HG02981 (cell line): ENCODE results near the gene PARD3.
"Not testable (repeated sequence)": the region's sequence is repeated elsewhere in the genome, so short reads cannot be mapped to it uniquely, and the experiment has no call there.

Source experiments
- ATAC-seq: cut with Tn5 transposase; IDR thresholded peaks from one replicate; pipeline ENCODE4 v1.9.1; 2021; ENCODE audit warnings: mild to moderate bottlenecking, moderate library complexity; ENCODE audit not compliant: unreplicated experiment

The PARD3 gene

GRCh38 chr10:34745244-34745643 is 69.9 kb downstream of the PARD3 start:
- ATAC-seq: no peak

DNA sequence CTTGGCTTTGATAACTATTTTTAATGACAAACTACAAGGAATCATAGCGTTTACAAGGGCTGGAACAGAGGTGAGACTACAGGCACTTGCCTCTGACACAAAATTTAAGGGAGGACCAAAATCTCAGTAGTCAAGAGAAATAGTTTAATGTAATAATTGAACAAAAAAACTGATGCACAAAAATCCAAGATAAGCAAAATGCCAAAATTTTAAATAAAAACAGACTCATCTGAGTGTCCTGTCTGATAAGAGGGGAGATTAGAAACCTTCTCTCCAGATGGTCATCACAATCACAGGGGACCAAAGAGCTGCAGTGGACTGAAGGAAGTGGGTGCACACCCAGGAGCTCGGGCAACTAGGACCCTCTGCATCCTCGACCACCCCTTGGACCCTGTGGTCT is 70.5 kb downstream of the PARD3 start:
- ATAC-seq: no peak

DNA sequence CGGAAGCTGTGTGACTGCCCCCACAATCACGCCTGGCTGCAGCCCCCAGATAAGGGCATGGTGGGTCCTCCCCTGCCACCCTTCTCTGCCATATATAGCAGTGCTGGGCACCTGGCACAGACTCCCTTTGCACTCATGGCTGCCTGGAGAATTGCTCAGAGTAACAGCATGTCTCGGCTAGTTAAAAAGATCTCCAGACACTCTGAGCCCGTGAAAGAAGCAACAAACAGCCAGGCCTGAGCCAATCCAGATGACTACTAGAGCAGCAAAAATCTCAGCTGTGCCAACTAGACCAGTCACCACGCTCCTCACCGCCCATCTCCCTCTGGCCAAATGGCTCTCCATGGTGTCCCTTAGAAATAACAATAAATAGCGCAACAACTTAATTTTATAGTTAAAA is 71.3 kb downstream of the PARD3 start:
- no peak for ATAC-seq

GRCh38 chr10:34742456-34742855 is 72.6 kb downstream of the PARD3 start:
- ATAC-seq: no peak

- ATAC-seq: not testable (repeated sequence)
Observed at GRCh38 chr10:34741087-34741486, 74.0 kb downstream of the PARD3 start.

- no peak for ATAC-seq
Observed at GRCh38 chr10:34740321-34740720, 74.8 kb downstream of the PARD3 start.

- ATAC-seq: no peak
Observed at GRCh38 chr10:34739915-34740314, 75.2 kb downstream of the PARD3 start.

GRCh38 chr10:34737772-34738169 is 77.3 kb downstream of the PARD3 start:
- no peak for ATAC-seq

DNA sequence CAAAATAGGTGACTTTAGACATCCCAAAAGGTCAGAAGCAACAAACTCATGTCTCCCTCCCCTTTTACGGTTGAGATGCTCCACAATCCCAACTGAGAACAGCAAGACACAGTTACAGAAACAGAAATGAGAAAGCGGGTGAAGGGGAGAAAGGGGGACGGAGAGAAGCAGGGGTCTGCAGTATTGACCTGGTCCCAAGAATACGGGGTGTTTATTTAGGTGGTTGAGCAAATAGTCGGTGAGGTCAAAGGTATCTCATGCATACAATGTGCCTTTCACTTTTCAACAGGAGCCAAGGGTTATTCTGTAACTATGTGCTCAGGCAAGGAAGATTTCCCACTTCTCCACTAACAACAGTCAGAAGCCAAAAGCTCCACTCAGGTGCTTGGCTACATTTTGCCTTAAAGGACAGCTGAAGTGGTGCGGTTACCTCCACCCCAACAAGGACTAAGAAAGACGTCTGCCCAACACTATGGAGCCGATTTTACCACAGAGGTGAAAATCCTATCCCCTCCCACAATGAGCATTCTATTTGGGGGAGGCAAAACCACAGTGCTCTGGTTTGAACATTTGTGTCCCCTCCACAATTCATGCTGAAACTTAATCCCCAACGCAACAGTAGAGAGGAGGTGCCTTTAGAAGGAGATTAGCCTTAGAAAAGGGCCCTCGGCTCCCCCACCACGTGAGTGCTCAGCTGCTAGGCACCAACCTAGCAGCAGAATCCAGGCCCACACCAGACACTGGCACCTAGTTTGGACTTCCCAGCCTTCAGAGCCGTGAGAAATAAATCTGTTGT is 77.9 kb downstream of the PARD3 start:
- no peak for ATAC-seq

GRCh38 chr10:34734918-34735317 is 80.2 kb downstream of the PARD3 start:
- no peak for ATAC-seq

- no peak for ATAC-seq
Observed at GRCh38 chr10:34732926-34733325, 82.2 kb downstream of the PARD3 start.

- no peak for ATAC-seq
Observed at GRCh38 chr10:34731885-34732701, 83.0 kb downstream of the PARD3 start.

DNA sequence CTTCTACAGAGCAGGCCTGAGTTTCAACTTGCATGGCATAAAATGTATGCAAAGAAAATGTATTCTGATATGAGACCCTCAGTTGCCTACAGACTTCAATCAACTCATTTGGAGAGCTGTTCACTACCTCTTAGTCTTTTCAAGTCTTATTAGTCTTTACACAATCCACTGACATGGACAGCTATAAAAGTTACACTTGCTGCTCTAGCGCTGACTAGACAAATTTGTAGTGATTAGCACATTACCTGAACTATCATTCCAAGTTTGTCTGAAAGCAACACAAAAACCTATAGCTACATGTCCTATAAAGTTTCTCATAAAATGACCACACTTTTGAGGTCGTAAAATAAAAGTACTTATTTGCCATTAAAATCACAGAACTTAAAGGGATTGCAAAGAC is 83.9 kb downstream of the PARD3 start:
- ATAC-seq: no peak

GRCh38 chr10:34730726-34731125 is 84.4 kb downstream of the PARD3 start:
- no peak for ATAC-seq

- no peak for ATAC-seq
Observed at GRCh38 chr10:34729619-34730018, 85.5 kb downstream of the PARD3 start.

- ATAC-seq: no peak
Observed at GRCh38 chr10:34728361-34728760, 86.7 kb downstream of the PARD3 start.

DNA sequence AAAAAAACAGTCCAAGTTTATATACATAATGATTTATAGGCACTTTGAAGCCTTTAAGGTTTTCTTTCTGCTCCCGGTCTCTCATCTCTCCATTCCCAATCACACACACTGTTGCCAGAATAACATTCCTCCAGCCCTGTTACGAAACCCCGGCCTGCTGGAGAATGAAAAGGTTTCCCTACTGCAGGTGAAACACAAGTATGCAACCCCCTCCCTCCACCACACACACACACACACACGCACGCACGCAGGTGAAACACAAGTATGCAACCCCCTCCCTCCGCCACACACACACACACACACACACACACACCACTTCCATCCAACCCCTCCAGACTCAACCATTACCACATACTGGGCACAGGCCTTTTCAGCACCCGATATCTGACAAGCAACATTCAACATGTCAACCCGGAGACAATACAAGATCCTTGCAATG is 87.5 kb downstream of the PARD3 start:
- ATAC-seq: no peak

DNA sequence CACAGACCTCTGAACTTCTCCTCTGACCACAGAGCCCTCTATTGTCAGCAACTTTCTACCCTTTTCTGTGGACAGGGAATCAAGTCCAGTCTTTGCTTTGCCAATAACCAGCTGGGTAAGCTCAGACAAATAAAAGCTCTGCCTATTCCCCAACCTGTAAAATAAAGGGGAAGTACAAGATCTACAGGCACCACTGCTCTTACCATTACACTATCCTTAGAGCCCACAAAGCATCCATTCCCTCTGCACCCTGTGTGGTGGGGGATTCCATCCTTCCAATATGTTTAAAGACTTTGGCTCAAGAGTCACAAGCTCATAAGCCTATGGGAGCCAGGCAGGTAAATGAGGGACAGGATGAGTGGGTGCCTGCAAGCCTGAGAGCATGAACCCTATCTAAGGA is 88.2 kb downstream of the PARD3 start:
- ATAC-seq: no peak

GRCh38 chr10:34723750-34724149 is 91.3 kb downstream of the PARD3 start:
- ATAC-seq: peak; percentile 50

DNA sequence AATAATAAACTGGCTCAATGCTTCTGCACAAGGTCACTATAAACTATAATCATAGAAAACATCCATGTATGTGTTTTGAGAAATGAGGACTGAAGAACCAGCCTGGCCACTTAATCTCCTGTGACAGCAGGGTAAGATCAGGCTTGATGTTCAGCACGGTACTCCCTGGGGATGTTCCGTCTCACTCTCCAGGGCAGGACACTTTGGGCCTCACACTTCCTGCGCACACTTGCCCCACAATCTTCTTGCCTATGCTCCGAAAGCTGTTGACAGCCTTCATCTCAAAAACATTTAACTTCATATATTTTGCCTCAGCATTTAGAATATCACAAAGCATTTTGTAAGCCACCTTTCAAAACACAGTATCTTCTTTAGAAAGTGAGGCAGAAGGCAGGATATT is 92.7 kb downstream of the PARD3 start:
- ATAC-seq: no peak

- no peak for ATAC-seq
Observed at GRCh38 chr10:34721208-34721840, 93.8 kb downstream of the PARD3 start.

DNA sequence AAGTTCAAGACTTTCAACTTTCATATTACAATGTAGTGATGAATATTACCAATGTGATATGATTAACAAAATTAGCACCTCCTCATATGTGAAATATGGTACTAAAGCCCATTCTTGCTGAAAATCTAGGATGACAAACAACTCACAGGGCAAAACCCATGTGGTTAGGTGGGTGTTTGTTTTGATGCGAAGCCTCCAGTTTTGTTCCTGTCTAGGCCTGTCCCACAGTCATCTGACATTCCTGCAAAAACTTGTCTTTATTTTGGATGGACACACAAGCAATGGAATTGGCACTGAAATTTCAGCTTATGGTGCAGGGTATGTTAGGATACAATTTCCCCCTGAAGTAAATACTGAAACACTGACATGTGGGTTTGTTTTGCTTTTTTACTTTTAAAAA is 95.3 kb downstream of the PARD3 start:
- no peak for ATAC-seq
